ENCODE data around the gene CPA5.

CPA5 gene

DNA sequence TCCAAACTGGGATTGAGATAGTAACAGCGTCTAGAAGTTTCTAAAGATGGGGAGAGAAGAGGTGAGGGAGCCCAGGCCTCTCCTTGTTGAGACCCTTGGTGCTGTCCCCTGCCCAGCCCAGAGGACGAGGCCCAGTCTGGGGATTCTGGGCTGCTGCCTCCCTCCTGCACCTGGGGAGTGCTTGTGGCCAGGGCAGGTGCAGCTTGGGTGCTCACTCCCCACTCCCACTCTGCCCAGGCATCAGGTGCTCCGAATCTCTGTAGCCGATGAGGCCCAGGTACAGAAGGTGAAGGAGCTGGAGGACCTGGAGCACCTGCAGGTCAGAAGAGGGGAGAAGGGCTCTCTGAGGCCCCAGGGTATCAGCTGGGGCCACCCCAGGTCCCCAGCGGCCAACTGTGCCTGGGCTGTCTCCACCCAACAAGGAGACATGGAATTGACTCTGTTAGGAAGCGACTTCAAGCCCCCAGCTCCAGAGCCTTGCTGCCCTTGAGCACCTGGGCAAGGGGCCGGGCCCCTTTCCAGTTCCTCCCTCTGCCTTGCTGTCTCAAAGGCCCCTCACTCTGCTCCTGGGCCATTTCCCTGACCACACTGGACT lies 36.3 kb downstream of the CPA5 start:
- DNase-seq: no peak

DNA sequence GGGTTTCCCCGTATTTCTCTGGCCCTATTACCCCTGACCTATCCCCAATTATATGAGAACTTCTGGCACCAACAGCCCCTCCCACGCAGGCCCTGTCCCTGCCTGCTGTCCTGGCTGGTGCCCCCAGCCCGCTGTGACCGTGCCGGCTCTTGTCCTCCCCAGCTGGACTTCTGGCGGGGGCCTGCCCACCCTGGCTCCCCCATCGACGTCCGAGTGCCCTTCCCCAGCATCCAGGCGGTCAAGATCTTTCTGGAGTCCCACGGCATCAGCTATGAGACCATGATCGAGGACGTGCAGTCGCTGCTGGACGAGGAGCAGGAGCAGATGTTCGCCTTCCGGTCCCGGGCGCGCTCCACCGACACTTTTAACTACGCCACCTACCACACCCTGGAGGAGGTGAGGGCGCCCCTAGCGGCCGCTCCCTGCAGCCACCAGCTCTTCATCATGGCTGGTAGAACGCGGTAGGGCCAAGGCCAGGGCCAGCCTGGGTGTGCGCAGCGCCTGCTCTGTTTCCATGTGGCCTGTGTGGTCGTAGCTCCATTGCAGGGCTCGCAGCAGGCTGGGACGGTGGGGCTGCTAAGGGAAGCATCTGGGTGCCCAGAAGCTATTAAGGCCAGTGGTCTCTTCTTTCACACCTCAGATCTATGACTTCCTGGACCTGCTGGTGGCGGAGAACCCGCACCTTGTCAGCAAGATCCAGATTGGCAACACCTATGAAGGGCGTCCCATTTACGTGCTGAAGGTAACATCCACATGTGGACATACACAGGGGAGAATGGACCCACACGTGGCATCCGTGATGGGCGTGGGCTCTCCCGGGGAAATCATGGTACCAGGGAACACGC lies 37.1 kb downstream of the CPA5 start:
- no peak for DNase-seq

DNA sequence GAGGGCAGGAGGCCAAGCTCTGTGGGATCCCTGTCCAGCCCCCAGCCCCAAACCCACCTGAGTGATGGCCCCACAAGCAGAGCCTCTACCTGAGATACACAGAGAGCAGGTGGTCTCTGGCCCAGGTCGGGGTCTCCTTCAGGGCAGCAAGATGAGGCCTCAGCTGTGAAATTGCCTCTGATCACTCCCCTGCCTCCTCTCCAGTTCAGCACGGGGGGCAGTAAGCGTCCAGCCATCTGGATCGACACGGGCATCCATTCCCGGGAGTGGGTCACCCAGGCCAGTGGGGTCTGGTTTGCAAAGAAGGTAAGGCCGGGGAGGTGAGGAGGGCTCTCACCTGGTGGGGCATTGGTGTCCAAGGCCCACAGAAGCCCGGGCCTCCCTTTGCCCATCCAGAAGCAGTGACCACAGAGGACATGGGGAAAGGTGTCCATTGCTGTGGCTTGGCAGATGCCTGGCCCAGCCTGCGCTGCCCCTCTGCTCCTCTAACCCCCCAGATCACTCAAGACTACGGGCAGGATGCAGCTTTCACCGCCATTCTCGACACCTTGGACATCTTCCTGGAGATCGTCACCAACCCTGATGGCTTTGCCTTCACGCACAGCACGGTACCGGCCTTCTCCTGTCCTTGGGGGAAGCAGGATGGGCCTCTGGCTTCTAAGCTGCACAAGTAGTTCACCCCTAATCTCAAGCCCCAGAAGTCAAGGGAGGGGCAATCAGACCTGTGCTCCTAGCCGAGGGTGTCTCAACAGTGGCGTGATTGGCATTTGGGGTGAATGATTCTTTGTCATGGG lies 38.8 kb downstream of the CPA5 start:
- no peak for DNase-seq

DNA sequence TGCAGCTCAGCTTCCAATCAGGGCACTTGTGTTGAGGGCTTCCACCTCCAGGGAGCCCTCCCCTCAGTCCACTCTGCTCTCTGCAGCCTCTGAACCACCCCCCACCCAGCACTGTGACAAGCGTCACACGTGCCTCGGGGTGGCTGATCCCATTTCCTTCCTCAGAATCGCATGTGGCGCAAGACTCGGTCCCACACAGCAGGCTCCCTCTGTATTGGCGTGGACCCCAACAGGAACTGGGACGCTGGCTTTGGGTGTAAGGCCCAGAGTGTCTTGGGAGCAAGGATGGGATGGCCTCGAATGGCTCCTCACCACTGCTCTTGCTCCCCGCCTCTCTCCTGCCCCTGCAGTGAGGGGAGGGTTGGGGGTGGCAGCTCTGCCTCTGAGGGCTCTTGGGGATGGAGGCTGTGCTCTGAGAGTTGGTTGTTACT lies 39.8 kb downstream of the CPA5 start:
- no peak for DNase-seq

DNA sequence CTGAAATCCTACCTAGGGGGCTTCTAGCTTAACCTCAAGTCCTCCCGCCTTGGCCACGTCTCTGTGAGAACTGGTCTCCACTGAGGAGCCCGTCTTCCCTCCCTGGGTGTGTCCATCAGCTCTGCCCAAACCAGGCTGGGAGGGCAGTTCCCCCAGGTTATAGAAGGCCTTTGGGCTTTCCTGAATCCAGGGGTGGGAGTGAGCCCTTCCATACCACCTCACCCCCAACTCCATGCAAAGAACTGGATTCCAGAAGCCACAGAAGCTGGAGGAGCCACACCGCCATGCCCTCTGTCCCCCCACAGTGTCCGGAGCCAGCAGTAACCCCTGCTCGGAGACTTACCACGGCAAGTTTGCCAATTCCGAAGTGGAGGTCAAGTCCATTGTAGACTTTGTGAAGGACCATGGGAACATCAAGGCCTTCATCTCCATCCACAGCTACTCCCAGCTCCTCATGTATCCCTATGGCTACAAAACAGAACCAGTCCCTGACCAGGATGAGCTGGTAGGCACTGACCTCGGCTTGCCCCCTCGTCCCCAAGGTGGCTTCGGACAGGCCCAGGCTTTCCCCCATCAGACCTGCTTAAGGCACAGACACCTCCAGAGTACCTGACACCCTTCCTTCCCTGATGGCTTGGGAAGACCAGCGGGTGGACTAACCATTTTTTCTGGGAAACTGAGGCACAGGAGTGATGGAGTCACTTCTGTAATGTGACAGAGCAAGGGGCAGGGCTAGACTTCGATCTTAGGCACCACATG lies 40.4 kb downstream of the CPA5 start:
- no peak for DNase-seq

DNA sequence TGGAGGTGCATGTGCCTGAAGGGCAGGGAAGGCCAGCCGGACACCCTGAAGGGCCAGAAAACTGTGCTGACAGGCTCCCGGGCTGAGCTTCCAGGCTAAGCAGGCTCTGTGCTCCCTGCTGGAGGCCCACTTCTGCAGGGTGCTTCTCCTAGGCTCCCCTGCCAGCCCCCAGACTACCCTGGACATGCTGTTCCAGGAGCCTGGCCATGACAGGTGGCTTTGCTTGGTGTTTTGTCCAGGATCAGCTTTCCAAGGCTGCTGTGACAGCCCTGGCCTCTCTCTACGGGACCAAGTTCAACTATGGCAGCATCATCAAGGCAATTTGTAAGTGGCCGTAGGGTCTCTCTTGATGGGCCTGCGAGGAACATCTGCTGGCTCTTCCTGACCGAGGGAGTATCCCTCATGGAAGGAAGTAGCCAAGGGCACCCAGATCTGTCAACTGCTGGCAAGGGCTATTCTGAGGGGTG lies 41.0 kb downstream of the CPA5 start:
- no peak for DNase-seq

DNA sequence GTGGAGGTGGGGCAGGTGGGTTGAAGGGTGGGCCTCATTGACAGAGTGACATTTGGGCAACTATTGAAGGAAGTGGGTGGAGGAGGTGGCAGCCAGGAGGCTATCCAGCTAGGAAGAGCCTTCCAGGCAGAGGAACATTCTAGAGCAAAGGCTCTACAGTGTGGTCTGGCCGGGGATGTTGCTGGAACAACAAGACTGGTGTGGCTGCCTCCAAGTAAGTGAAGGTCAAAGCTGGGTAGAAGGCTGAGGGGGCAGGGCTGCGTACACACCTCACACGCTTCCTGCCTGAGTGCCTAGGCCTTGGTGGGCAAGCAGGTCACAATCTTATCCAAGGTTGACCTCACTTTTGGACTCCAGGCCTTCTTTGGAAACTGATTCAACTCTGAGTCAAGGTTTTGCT lies 42.3 kb downstream of the CPA5 start:
- no peak for DNase-seq

DNA sequence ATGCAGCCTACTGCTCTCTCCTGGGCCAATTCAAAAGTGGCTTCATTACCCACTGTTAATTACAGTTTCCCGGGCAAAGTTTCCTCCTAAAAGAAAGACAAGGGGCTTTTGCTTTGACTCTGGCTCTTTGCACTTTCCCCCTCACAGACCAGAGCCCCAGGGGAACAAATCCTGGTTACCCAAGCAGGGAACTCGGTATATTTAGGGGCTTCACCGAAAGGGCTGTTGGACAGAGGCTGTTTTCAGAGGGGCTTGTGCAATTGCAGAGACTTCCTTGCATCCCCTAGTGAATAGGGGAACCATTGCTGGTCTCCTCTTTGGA lies 42.7 kb downstream of the CPA5 start:
- no peak for DNase-seq

DNA sequence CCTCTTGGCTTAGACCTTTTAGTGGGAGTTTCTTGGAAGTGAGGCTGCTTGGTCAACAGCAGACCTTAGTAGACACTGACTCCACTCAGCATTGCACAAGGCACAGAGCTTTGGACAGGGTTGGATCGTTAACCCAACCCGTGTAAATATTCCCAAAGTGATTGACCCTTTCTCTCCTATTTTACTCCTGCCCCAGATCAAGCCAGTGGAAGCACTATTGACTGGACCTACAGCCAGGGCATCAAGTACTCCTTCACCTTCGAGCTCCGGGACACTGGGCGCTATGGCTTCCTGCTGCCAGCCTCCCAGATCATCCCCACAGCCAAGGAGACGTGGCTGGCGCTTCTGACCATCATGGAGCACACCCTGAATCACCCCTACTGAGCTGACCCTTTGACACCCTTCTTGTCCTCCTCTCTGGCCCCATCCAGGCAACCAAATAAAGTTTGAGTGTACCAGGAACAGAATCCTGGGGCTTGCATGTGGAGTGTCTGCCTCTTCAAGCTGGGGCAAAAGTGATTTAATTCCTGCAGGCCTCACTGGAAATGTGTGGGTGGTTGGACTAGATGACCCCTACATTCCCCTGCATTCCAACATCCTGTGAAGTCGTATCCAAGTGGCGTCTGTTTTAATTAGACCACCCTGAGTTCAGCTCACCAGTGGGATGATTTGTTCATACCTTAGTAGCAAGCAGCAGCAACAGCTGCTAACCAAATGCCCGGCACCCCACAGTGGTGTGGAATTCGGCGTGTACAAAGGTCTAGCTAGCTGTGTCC lies 43.2 kb downstream of the CPA5 start:
- no peak for DNase-seq

DNA sequence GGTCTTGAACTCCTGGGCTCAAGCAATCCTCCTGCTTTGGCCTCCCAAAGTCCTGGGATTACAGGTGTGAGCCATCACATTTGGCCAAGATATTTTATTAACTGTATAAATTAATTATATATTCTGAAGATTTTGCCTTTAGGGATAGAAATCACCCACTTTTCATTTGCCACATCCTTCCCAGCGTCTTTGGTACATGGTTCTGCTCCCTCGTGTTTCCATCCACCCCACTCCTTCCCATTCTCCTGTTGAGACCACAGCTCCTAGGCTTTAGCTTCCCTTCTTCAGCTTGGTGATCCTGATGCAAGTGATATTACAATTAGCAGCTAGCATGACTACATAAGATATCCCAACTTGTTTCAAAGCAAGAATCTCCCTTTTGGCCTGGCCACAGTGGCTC lies 44.1 kb downstream of the CPA5 start:
- DNase-seq: no peak

DNA sequence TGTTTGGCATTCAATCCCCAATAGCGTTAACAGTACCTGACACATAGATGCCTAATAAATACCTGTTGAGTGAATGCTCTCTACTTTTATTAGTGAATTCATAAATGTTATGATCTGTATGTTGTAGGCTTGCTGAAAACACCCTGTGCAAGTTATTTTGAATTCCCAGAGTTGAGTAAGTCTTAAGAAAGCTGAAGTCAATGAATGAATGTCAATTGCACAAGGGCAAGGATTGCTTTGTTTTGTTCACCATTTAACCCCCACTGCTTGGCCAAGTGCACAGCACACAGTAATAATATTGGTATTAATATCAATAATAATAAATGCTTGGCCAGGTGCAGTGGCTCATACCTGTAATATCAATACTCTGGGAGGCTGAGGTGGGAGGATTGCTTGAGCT lies 45.9 kb downstream of the CPA5 start:
- no peak for DNase-seq

DNA sequence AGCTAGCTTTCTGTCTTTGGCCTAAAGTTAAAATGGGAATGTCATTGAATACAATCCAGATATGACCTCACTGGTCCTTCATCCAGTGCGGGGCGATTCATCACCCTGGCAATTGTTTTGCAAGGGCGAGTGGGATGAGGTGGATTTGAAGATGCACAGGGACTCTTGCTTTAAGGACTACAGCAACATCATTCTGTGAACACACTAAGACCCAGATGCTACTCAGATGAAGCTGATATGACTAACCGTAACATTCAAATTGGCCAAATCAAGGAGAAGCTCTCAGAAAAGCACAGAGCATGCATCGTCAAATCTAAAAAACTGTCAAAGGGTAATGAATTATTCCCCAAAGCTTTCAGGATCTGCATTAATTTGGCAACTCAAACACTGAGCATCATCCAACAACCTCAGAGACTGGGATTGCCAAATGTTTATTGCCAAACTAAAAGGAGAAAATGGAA lies 48.5 kb downstream of the CPA5 start:
- DNase-seq: no peak

DNA sequence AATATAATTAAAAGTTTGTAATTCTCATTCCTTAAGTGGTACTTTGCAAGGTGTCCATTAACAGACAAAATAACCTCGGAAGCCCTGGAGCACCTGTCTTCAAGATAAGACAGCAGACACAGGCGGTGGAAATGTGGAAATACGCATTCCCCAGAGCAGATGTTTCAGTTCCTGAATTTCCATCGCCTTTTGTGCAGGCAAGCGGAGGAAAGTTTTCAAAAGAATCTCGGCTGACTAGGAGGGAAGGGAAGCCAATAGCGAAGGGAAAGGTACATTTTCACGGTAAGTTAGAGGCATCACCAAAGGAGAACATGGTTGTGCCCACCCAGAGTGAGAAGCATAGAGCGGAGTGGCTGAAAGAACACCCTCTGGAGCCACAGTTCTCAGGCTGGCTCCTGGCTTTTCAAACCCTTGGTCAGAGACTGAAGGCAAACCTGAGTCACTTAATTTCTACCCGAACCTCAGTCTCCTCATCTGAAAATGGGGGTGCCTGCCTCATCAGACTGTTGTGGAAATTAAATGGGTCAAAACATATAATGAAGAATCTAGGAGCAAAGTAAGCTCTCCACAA lies 49.3 kb downstream of the CPA5 start:
- DNase-seq: no peak

DNA sequence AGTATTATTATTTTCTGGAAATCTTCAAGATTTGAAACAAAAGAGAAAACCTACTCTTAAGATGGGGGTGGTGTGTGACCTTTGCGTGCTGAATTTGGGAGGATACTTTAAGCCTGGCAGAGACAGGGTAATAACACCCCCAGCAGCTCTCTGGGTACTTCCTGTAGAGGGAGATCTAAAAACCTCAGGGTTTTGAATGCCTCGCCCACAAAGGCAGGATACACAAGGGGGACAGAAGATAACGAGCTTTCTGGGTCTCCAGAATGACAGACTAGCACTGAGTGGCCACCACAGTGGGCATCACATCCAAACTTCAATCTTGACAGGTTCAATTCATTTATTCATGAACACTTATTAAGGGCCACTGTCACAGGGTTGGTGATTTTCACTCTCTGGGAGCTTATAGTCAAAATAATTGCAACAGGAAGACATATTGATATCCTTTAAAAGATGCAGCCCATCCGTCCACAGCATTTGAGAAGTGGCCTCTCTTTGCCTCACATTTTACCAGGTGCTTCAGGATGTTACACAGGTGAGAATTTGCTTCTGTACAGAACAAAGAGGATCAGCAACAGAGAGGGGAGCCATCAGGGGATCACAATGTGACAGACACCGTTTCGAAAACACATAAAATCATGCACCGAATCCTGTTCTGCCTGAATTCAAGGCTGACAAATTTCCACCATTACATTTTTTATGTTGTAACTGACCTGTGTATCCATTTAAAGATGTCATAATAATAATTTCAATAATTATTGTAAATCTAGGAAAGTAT lies 50.0 kb downstream of the CPA5 start:
- DNase-seq: peak; percentile 24

DNA sequence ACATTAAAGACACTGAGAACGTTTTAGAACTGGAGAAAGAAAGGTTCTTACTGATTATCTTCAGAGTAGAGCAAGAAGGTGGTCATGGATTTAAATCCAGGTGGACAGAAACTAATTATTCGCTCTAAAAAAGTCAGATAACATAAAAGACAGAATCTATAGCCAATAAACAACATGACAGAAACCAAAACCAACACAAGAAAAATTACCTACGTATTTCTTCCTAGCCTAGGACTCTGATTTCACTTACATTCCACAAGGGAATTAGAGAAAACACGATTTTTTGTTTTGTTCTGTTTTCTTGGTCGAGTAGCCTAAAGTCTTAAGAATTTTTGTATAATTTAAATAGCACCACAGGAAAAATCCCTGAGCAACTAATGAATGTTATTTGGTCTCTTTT lies 50.8 kb downstream of the CPA5 start:
- DNase-seq: no peak

DNA sequence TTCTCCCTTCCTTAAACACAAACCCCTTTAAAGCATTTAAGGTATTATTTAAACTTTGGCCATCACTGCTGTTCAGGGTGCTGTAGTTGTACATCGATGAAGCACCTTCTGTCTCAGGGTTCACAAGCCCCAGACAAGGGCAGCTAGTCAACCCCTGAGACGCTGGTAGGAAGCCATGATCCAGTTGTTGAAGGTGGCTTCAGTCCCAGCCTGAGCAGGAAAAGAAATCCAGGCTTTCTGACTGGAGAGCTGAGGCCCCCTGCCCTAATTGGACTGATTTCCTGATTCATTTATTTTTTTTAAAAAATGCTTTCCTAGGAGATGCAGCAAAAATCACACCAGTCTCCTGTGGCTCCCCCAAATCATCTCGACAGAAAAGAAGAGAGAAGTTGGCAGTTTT lies 51.5 kb downstream of the CPA5 start:
- DNase-seq: no peak

DNA sequence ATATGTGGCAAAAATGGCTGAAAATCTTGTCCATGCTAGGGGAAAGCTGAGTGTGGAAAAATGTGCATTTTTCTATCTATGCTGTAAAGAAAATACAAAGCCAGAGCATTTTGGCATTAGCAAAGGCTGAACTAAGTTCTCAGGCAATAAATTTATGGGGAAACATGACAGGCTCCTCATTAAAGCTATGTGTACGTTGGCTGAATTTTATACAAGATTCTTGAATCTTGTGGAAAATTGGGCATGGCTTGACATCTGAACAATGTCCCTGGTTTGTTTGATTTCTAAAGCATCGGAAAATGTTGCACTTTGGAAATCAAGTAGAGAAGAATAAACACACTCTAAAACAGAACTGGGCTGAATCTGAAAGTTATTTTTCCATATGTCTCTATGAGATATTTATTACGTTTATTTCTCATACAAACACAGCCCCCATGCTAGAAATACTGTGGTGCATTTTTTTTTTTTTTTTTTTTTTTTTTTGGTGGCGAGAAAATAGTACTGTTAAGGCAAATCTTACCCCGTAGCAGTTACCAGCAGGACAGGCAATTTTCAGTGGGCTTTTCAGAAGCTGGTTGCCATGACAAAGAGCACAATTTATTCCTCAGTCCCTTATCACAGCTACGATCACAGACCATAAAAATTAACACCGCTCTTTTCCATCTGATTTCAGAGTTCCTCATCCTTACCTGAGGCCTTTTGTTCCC lies 52.6 kb downstream of the CPA5 start:
- no peak for DNase-seq

DNA sequence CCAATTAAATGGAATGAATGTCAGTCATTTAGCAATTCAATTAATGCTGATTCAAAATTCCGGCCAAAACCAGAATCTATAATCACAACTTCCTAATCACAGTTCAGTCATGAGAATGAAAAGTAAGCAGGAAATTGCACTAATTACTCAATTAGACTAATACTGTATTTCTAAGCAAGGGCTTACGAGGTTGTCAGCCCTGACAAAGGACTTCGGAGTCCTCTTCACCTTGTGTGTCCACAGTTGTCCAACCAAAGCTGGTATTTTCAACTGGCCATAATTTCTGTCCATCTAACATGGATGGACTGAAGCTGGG lies 53.1 kb downstream of the CPA5 start:
- no peak for DNase-seq

DNA sequence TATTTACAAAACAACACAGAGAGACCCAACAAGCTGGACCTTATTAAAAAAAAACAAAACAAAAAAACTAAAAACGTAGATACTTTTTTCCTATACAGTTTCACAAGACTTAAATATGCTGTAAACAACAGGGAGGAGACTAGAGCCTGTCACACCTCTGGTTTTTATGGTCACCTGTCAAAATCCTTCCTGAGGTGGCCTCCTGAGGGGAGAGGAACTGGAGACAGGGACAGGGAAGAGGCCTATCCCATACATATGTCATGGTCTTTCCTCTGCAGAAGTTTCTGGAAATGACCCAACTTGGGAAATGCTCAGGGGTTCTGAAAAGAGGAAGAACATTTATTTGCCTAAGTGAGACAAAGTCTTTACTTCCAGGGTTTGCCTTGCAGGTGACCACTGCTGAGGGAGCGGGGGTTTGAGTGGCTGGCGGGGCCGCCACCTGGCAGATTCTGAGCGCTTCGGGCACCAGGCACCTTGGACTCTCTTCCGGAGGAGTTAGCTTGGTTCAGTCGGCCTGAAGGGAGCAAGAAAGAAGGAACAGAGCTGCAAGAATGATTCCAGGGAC lies 54.0 kb downstream of the CPA5 start:
- no peak for DNase-seq

DNA sequence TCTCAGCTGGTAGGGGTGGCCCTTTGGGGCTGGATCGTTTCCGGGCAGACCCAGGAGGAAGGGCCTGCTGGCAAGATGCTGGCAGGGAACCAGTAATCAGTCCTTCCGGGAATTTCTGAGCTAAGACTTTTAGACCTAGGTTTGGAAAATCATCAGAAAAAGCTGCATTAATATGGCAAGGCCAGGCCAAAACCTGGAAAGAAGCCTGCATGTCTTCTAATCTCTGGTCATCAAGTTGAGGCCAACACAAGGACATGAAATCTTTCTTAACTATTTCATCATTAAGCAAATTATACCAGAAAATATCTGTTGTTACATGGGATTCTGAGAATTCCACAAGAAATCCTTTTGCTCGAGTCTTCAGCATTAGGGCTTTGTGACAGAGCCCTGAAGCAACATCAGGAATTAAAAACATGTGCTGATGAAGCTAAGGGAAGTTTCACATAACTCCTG lies 55.5 kb downstream of the CPA5 start:
- DNase-seq: no peak
